HepG2 (cell line): ENCODE results near the gene SYNC. TPM values are rescaled to one million over a fixed set of nuclear protein-coding genes. Genes with fewer than 3 reads are reported as not detected.

Source experiments
- ATF6 ChIP-seq: sonication (generic); formaldehyde crosslinking; conservative IDR thresholded peaks from 2 replicates; pipeline ENCODE4 v1.4.0; 2020; ENCODE audit warnings: missing genetic modification reagents
- HNRNPLL ChIP-seq: fragments of 200-400 bp; formaldehyde crosslinking; IDR thresholded peaks from 2 replicates; pipeline ENCODE4 v1.6.1; 2017; ENCODE audit warnings: mild to moderate bottlenecking, low read depth, low read length; ENCODE audit not compliant: poor library complexity, severe bottlenecking
- ISL2 ChIP-seq: sonication (generic); formaldehyde crosslinking; IDR thresholded peaks from 2 replicates; pipeline ENCODE4 v1.5.0; 2020; ENCODE audit warnings: missing genetic modification reagents
- JARID2 ChIP-seq: sonication (generic); formaldehyde crosslinking; IDR thresholded peaks from 2 replicates; pipeline ENCODE4 v1.8.1; 2023; ENCODE audit warnings: missing genetic modification reagents, inconsistent platforms; ENCODE audit not compliant: insufficient replicate concordance
- KLF12 ChIP-seq: sonication (generic); formaldehyde crosslinking; IDR thresholded peaks from 2 replicates; pipeline ENCODE4 v1.4.0; 2020; ENCODE audit warnings: missing genetic modification reagents, borderline replicate concordance
- MNT ChIP-seq: fragments of 450-650 bp; IDR thresholded peaks from 2 replicates; pipeline ENCODE4 v1.6.1; 2016
- NPAS2 ChIP-seq: sonication (generic); formaldehyde crosslinking; IDR thresholded peaks from 2 replicates; pipeline ENCODE4 v1.8.0; 2022; ENCODE audit warnings: mild to moderate bottlenecking, missing genetic modification reagents, borderline replicate concordance
- PHF20 ChIP-seq: sonication (generic); formaldehyde crosslinking; IDR thresholded peaks from 2 replicates; pipeline ENCODE4 v1.5.0; 2020; ENCODE audit warnings: mild to moderate bottlenecking, missing genetic modification reagents
- RARA ChIP-seq: IDR thresholded peaks from 2 replicates; pipeline ENCODE4 v1.6.1; 2016; ENCODE audit warnings: missing genetic modification reagents, missing compliant biosample characterization
- SKI ChIP-seq: fragments of 450-650 bp; IDR thresholded peaks from one replicate; pipeline ENCODE4 v1.6.1; 2018; ENCODE audit warnings: mild to moderate bottlenecking; ENCODE audit not compliant: partially characterized antibody
- SMAD9 ChIP-seq: sonication (generic); formaldehyde crosslinking; IDR thresholded peaks from 2 replicates; pipeline ENCODE4 v1.5.1; 2020; ENCODE audit warnings: mild to moderate bottlenecking, missing genetic modification reagents
- TOPORS ChIP-seq: sonication (generic); formaldehyde crosslinking; IDR thresholded peaks from 2 replicates; pipeline ENCODE4 v1.8.0; 2023; ENCODE audit warnings: mild to moderate bottlenecking, missing genetic modification reagents
- U2AF2 ChIP-seq: fragments of 200-400 bp; formaldehyde crosslinking; IDR thresholded peaks from 2 replicates; pipeline ENCODE4 v1.6.1; 2017; ENCODE audit warnings: low read depth, mild to moderate bottlenecking, low read length
- ZBTB1 ChIP-seq: sonication (generic); formaldehyde crosslinking; IDR thresholded peaks from 2 replicates; pipeline ENCODE4 v1.4.0; 2020; ENCODE audit warnings: missing genetic modification reagents, borderline replicate concordance
- ZBTB34 ChIP-seq: sonication (generic); formaldehyde crosslinking; IDR thresholded peaks from 2 replicates; pipeline ENCODE4 v1.8.0; 2022; ENCODE audit warnings: mild to moderate bottlenecking, missing genetic modification reagents
- ZBTB49 ChIP-seq: sonication (generic); formaldehyde crosslinking; IDR thresholded peaks from 2 replicates; pipeline ENCODE4 v1.4.0; 2020; ENCODE audit warnings: missing genetic modification reagents, borderline replicate concordance
- ZNF17 ChIP-seq: sonication (generic); formaldehyde crosslinking; IDR thresholded peaks from 2 replicates; pipeline ENCODE4 v1.5.0; 2020; ENCODE audit warnings: mild to moderate bottlenecking, missing genetic modification reagents
- ZNF280D ChIP-seq: sonication (generic); formaldehyde crosslinking; IDR thresholded peaks from 2 replicates; pipeline ENCODE4 v1.5.1; 2020; ENCODE audit warnings: mild to moderate bottlenecking, missing genetic modification reagents
- ZNF556 ChIP-seq: sonication (generic); formaldehyde crosslinking; IDR thresholded peaks from 2 replicates; pipeline ENCODE4 v1.4.0; 2020; ENCODE audit warnings: mild to moderate bottlenecking, missing genetic modification reagents, borderline replicate concordance
- polyA plus RNA-seq, 8 experiments: library from polyadenylated mRNA; depleted of rRNA in 3 of 8; stranded (reverse) in 7 of 8; unstranded in 1 of 8; fragments of >200 nt; fragmentation: Illumina TruSeq in 4 of 8; extraction: Trizol in 4 of 8; gene quantifications; 2 replicates each; pipeline versions ENCODE4 v1.2.1 to v1.2.3, GENCODE V29; 2011 to 2016; ENCODE audit warnings: low read depth in 4 of 8, missing spikeins in 1 of 8, mixed read lengths in 1 of 8; ENCODE audit not compliant: insufficient read depth in 1 of 8
- total RNA-seq, 5 experiments: library from RNA; depleted of rRNA; stranded (reverse); fragments of >200 nt; fragmentation: Illumina TruSeq; extraction: Trizol; gene quantifications; 2 replicates each; pipeline ENCODE4 v1.2.3, GENCODE V29; 2016; ENCODE audit warnings: low read depth in 1 of 5

Gene SYNC
- total and polyA plus RNA-seq, 2 of the 13 experiments (the other 11 are each of a cell fraction or from before 2014, with no cell fraction given), result 2.4 to 5.4 TPM

- TF ChIP-seq PHF20 (CRISPR knock-in tag) (0 out of 2 replicates have a peak, but pooled peaks have one; percentile 23), ISL2 (CRISPR knock-in tag) (0 out of 2 replicates have a peak, but pooled peaks have one; percentile 20), U2AF2 (no peak), ZBTB49 (CRISPR knock-in tag) (no peak), ZNF556 (CRISPR knock-in tag) (no peak), RARA (CRISPR knock-in tag) (no peak), ZNF17 (no peak), MNT (no peak), HNRNPLL (no peak), ATF6 (CRISPR knock-in tag) (no peak), JARID2 (CRISPR knock-in tag) (no peak), NPAS2 (CRISPR knock-in tag) (no peak), TOPORS (no peak), SKI (no peak), SMAD9 (CRISPR knock-in tag) (no peak), ZNF280D (CRISPR knock-in tag) (no peak), ZBTB1 (CRISPR knock-in tag) (no peak), ZBTB34 (CRISPR knock-in tag) (no peak), KLF12 (CRISPR knock-in tag) (no peak)
Measured at GRCh38 chr1:32741413-32742198, 39.0 kb upstream of the SYNC start (continued).
